K562 (cell line): ENCODE data around the gene B3GNT4.

Experiments
- BHLHE40 ChIP-seq: IDR thresholded peaks from 2 replicates; pipeline ENCODE4 v1.6.1; 2011; ENCODE audit warnings: low read length, improper control_type of control experiment
- CHD2 ChIP-seq: IDR thresholded peaks from 2 replicates; pipeline ENCODE4 v1.6.1; 2011; ENCODE audit warnings: low read depth, low read length
- CREM ChIP-seq: IDR thresholded peaks from 2 replicates; pipeline ENCODE4 v1.6.1; 2014; ENCODE audit warnings: antibody characterized with exemption, low read depth
- FUS ChIP-seq: fragments of 200-400 bp; formaldehyde crosslinking; optimal IDR thresholded peaks from 2 replicates; pipeline ENCODE3; 2017; ENCODE audit warnings: low read depth, low read length
- HCFC1 ChIP-seq: IDR thresholded peaks from 2 replicates; pipeline ENCODE4 v1.6.1; 2012; ENCODE audit warnings: low read depth, low read length, improper control_type of control experiment
- HDAC1 ChIP-seq, 2 experiments: fragments of 450-650 bp; IDR thresholded peaks; 2 replicates each; pipeline ENCODE4 v1.6.1; 2016 to 2017; ENCODE audit warnings: inconsistent platforms in 1 of 2, mild to moderate bottlenecking in 1 of 2, moderate library complexity in 1 of 2
- KLF13 ChIP-seq: fragments of 450-650 bp; IDR thresholded peaks from 2 replicates; pipeline ENCODE4 v1.6.1; 2016; ENCODE audit warnings: missing genetic modification characterization, low read depth, mild to moderate bottlenecking, missing compliant biosample characterization, moderate library complexity, borderline replicate concordance
- NRF1 ChIP-seq, 2 experiments: fragments of 450-650 bp; IDR thresholded peaks in 1 of 2; conservative IDR thresholded peaks in 1 of 2; 2 replicates each; pipeline ENCODE4 v1.6.1; 2014; ENCODE audit warnings: mild to moderate bottlenecking in 2 of 2
- TAF1 ChIP-seq: IDR thresholded peaks from 2 replicates; pipeline ENCODE4 v1.6.1; 2011; ENCODE audit warnings: mild to moderate bottlenecking, low read length, moderate library complexity; ENCODE audit not compliant: insufficient read depth, control insufficient read depth, severe bottlenecking; ENCODE audit errors: extremely low read depth
- ZNF224 ChIP-seq: sonication (generic); formaldehyde crosslinking; IDR thresholded peaks from 2 replicates; pipeline ENCODE4 v1.8.0; 2022; ENCODE audit warnings: mild to moderate bottlenecking, missing genetic modification reagents
- ZNF24 ChIP-seq: fragments of 450-650 bp; IDR thresholded peaks from 2 replicates; pipeline ENCODE4 v1.6.1; 2016
- ZNF77 ChIP-seq: fragments of 250-450 bp; sonication (Bioruptor Pico); IDR thresholded peaks from 2 replicates; pipeline ENCODE4 v1.5.0; 2020
- TF ChIP-seq, protein P1 (sequence below), 3 experiments: IDR thresholded peaks in 2 of 3; conservative IDR thresholded peaks in 1 of 3; 2 replicates each; pipeline ENCODE4 v1.5.1; 2011 to 2012; ENCODE audit warnings: low read length in 3 of 3, mild to moderate bottlenecking in 3 of 3, control low read depth in 2 of 3, improper control_type of control experiment in 1 of 3, inconsistent platforms in 1 of 3, low read depth in 1 of 3, mixed read lengths in 1 of 3, moderate library complexity in 1 of 3; ENCODE audit not compliant: insufficient read depth in 2 of 3
- TF ChIP-seq, protein P2 (sequence below): fragments of 250-450 bp; sonication (Bioruptor Pico); IDR thresholded peaks from 2 replicates; pipeline ENCODE4 v1.8.0; 2021; ENCODE audit warnings: borderline replicate concordance, mild to moderate bottlenecking, moderate library complexity; ENCODE audit not compliant: poor library complexity, severe bottlenecking

DNA sequence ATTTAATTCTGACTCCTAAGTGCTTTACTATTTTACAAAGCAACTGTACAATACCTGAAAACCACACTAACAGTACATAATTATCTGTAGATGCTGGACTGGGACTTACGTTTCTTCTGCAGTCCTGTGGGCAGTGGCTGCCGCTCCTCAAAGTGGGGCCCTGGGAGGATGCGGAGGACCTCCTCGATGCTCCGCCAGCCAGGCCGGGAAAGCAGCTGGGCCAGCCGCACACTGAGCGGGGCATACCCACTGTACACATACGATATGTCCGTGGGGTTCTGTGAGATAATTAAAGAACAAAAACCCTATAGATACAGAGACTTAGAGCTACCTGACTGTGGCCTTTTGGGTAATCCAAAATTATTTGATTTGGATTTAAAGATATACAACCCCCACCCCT is 29.2 kb downstream of the B3GNT4 start:
- TF ChIP-seq FUS (no peak), KLF13 (tag) (no peak), ZNF77 (CRISPR knock-in tag) (no peak), ZNF24 (no peak), ZNF224 (no peak), HDAC1 (IDR thresholded peaks at IDR 0.05) (no peak), CHD2 (no peak), CREM (no peak), TAF1 (no peak), HCFC1 (no peak), NRF1 (conservative IDR thresholded peaks at IDR 0.05 in 1 of 2, IDR thresholded peaks at IDR 0.05 in 1 of 2) (no peak), BHLHE40 (no peak)
- TF ChIP-seq, protein P1, sequence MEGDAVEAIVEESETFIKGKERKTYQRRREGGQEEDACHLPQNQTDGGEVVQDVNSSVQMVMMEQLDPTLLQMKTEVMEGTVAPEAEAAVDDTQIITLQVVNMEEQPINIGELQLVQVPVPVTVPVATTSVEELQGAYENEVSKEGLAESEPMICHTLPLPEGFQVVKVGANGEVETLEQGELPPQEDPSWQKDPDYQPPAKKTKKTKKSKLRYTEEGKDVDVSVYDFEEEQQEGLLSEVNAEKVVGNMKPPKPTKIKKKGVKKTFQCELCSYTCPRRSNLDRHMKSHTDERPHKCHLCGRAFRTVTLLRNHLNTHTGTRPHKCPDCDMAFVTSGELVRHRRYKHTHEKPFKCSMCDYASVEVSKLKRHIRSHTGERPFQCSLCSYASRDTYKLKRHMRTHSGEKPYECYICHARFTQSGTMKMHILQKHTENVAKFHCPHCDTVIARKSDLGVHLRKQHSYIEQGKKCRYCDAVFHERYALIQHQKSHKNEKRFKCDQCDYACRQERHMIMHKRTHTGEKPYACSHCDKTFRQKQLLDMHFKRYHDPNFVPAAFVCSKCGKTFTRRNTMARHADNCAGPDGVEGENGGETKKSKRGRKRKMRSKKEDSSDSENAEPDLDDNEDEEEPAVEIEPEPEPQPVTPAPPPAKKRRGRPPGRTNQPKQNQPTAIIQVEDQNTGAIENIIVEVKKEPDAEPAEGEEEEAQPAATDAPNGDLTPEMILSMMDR (IDR thresholded peaks at IDR 0.05 in 2 of 3, conservative IDR thresholded peaks at IDR 0.05 in 1 of 3; ENCODE audit: insufficient read depth in 2 of 3, low read depth in 1 of 3, low read length in 3 of 3) = no peak
- TF ChIP-seq, protein P2, sequence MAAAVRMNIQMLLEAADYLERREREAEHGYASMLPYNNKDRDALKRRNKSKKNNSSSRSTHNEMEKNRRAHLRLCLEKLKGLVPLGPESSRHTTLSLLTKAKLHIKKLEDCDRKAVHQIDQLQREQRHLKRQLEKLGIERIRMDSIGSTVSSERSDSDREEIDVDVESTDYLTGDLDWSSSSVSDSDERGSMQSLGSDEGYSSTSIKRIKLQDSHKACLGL (CRISPR knock-in tag) = no peak
